Mucosa of descending colon (tissue), 3 donors: Measurements from ENCODE around the gene RFK. TPM values are rescaled to one million over a fixed set of nuclear protein-coding genes. Genes with fewer than 3 reads are reported as not detected.

Experiments
- ATAC-seq: fragments of 200-7000 bp; cut with Tn5 transposase; one replicate; pipeline ENCODE4 v1.9.1; 2020; ENCODE audit warnings: mild to moderate bottlenecking, moderate library complexity
- DNase-seq, 3 donors: peaks; one replicate each; pipeline ENCODE4 v3.0.0-alpha.2; 2020
- H3K36me3 ChIP-seq: fragments of 200-600 bp; one replicate; pipeline ENCODE4 v1.8.0; 2021; ENCODE audit warnings: low read depth, mild to moderate bottlenecking
- H3K4me1 ChIP-seq: fragments of 200-600 bp; one replicate; pipeline ENCODE4 v1.8.0; 2021; ENCODE audit warnings: low read depth, mild to moderate bottlenecking
- H3K4me3 ChIP-seq: fragments of 200-600 bp; one replicate; pipeline ENCODE4 v1.8.0; 2021; ENCODE audit warnings: mild to moderate bottlenecking
- H3K9me3 ChIP-seq: fragments of 200-600 bp; one replicate; pipeline ENCODE4 v1.8.0; 2021; ENCODE audit warnings: mild to moderate bottlenecking
- CTCF ChIP-seq: fragments of 200-600 bp; IDR thresholded peaks from one replicate; pipeline ENCODE4 v1.8.0; 2022; ENCODE audit warnings: antibody characterized with exemption, mild to moderate bottlenecking
- intact Hi-C, 2 donors: fragments of 100-400 bp; cut with DNase I in 1 of 2; cut with micrococcal nuclease in 1 of 2; formaldehyde crosslinking; loops; one replicate each; pipeline versions ENCODE4 v1.11.0 to v1.11.1; 2022; cut with DNase I, micrococcal nuclease
- total RNA-seq, 3 donors: library from RNA; stranded (reverse); fragmentation: NEBNext Ultra II Directional in 2 of 3; extraction: Animal tissue kit (Norgen Biotek cat#: 25700) in 2 of 3; gene quantifications; one replicate each; pipeline versions ENCODE4 v1.2.1 to v1.2.4, GENCODE V29; 2021 to 2023
- donor health status: DM: no; HTN: no; CAD: no; lungs with moderate emphysema.
- donor health status: DM: no; HTN: no; CAD: no.
- donor health status: DM: no; HTN: yes; CAD: no.

RFK gene
- total RNA-seq, 3 donors from 2014 or later: 55.6 to 86.2 (median 80.8) TPM

GRCh38 chr9:76373784-76374474, 20.3 kb downstream of the RFK start:
- DNase-seq (peak in 1 of 3 donors; percentile 34), ATAC-seq (peak; percentile 52)
- Histone ChIP-seq H3K36me3 (no peaks in the 10 kb centered on the region), H3K9me3 (no peaks in the 10 kb centered on the region), H3K4me1 (peaks cover 42% of the 10 kb centered on the region), H3K4me3 (no peak overlapping the region)
- intact Hi-C loops: no loop called here
- no peak for TF ChIP-seq CTCF

- TF ChIP-seq CTCF: no peak
- Histone ChIP-seq H3K4me1 (peaks cover 47% of the 10 kb centered on the region), H3K9me3 (no peaks in the 10 kb centered on the region), H3K4me3 (no peak overlapping the region), H3K36me3 (no peaks in the 10 kb centered on the region)
- DNase-seq: peak; percentile 63 to 82 (median 70)
- intact Hi-C loops: no loop called here
- ATAC-seq: peak; percentile 87
Observed at GRCh38 chr9:76373173-76373783, 20.9 kb downstream of the RFK start.

GRCh38 chr9:76372336-76372735, 21.9 kb downstream of the RFK start:
- DNase-seq (no peak), ATAC-seq (no peak)
- no peak for TF ChIP-seq CTCF
- intact Hi-C loops: no loop called here
- Histone ChIP-seq H3K4me1 (peaks cover 47% of the 10 kb centered on the region), H3K9me3 (no peaks in the 10 kb centered on the region), H3K36me3 (no peaks in the 10 kb centered on the region), H3K4me3 (no peak overlapping the region)

- peaks cover 47% of the 10 kb centered on the region for H3K4me1 ChIP-seq
Observed at GRCh38 chr9:76371901-76372300, 22.3 kb downstream of the RFK start.

GRCh38 chr9:76370396-76371023, 23.7 kb downstream of the RFK start:
- H3K4me3 ChIP-seq: no peak overlapping the region
- no peak for TF ChIP-seq CTCF
- H3K9me3 ChIP-seq: no peaks in the 10 kb centered on the region
- intact Hi-C loops: no loop called here
- H3K36me3 ChIP-seq: no peaks in the 10 kb centered on the region
- ATAC-seq (no peak), DNase-seq (no peak)
- peaks cover 47% of the 10 kb centered on the region for H3K4me1 ChIP-seq

More at GRCh38 chr9:76371901-76372300, 22.3 kb downstream of the RFK start:
- intact Hi-C loops: no loop called here
- Histone ChIP-seq H3K4me3 (no peak overlapping the region), H3K9me3 (no peaks in the 10 kb centered on the region), H3K36me3 (no peaks in the 10 kb centered on the region)
- DNase-seq: no peak
- ATAC-seq: no peak
- no peak for TF ChIP-seq CTCF
